ENCODE measurements around the gene PHLDB3. TPM values are rescaled to one million over a fixed set of nuclear protein-coding genes. Genes with fewer than 3 reads are reported as not detected.

Gene PHLDB3
- total RNA-seq, 6 donors from 2014 or later, result 1.8 to 22.6 (median 13.8) TPM

DNA sequence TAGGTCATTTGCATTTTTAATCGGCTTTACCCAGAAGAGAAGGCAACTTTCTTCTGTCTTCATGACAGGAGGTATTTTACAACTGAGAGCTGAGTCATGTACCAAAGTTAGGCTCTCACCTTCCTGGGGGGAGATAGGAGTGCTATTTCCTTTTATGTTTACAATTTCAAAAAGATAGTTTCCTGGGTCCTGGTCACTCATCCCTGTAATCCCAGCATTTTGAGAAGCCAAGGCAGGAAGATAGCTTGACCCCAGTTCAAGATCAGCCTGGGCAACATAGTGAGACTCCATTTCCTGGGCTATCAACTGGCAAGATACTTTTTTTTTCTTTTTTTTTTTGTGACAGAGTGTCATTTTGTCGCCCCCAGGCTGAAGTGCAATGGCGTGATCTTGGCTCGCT lies 46.7 kb downstream of the PHLDB3 start:
- H3K4me1 ChIP-seq, result peaks cover 0 to 8% (median 3%) of the 10 kb centered on the region in 4 donors
- H3K27ac ChIP-seq, result no peak overlapping the region
- H3K4me3 ChIP-seq, result no peak overlapping the region
- TF ChIP-seq CTCF (IDR thresholded peaks at IDR 0.05) (no peak), EP300 (IDR thresholded peaks at IDR 0.05) (no peak), POLR2AphosphoS5 (IDR thresholded peaks at IDR 0.05) (no peak), POLR2A (IDR thresholded peaks at IDR 0.05) (no peak)
- no peaks in the 10 kb centered on the region for H3K9me3 ChIP-seq
- ATAC-seq (ENCODE audit: low FRiP score in 2 of 2) (no peak), DNase-seq (no peak)
- no peaks in the 10 kb centered on the region for H3K27me3 ChIP-seq
- WGBS, 2 donors, result 81 to 93% methylated on average over 3 to 4 of the region's 4 CpGs
- H3K36me3 ChIP-seq, result no peaks in the 10 kb centered on the region

- H3K4me1 ChIP-seq, result peaks cover 0 to 6% (median 0%) of the 10 kb centered on the region in 4 donors
- 45 to 47% methylated on average over 10 of the region's 10 CpGs for WGBS, 2 donors
- no peak overlapping the region for H3K4me3 ChIP-seq
- no peaks in the 10 kb centered on the region for H3K27me3 ChIP-seq
- H3K9me3 ChIP-seq, result no peaks in the 10 kb centered on the region
- ATAC-seq (ENCODE audit: low FRiP score in 2 of 2) (no peak), DNase-seq (no peak)
- H3K36me3 ChIP-seq, result no peaks in the 10 kb centered on the region
- TF ChIP-seq EP300 (IDR thresholded peaks at IDR 0.05), result no peak
- TF ChIP-seq POLR2A (IDR thresholded peaks at IDR 0.05), result no peak
- no peak for TF ChIP-seq CTCF (IDR thresholded peaks at IDR 0.05)
- no peak for TF ChIP-seq POLR2AphosphoS5 (IDR thresholded peaks at IDR 0.05)
- no peak overlapping the region for H3K27ac ChIP-seq
Observed at GRCh38 chr19:43455321-43456113, 49.0 kb downstream of the PHLDB3 start.

DNA sequence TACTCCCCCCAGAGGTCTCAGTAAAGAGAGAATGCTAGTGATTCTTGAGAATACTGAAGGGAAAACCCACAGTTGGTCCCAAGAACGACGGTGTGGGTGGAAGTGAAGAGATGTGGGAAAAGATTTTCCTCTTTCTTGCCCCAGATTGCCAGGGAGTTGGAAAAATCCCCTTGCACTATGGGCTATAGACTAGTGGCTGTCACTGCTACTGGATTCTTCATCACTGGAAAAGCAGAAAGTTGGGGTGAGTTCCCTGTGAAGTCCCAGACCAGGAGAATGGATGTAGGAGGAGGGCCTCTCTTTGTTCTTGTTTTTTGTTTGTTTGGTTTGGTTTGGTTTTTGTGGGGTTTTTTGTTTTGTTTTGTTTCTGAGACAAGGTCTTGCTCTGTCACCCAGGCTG lies 50.5 kb downstream of the PHLDB3 start:
- no peak for DNase-seq
- Histone ChIP-seq H3K4me3 (no peak overlapping the region), H3K36me3 (no peaks in the 10 kb centered on the region), H3K27me3 (no peaks in the 10 kb centered on the region), H3K27ac (no peak overlapping the region), H3K9me3 (no peaks in the 10 kb centered on the region), H3K4me1 (peaks cover 0 to 6% (median 0%) of the 10 kb centered on the region in 4 donors)
- no peak for ATAC-seq (ENCODE audit: low FRiP score in 2 of 2)
- TF ChIP-seq POLR2A (IDR thresholded peaks at IDR 0.05) (no peak), EP300 (IDR thresholded peaks at IDR 0.05) (no peak), CTCF (IDR thresholded peaks at IDR 0.05) (no peak), POLR2AphosphoS5 (IDR thresholded peaks at IDR 0.05) (no peak)
- 68 to 76% methylated on average over 2 of the region's 2 CpGs for WGBS, 2 donors

GRCh38 chr19:43452582-43452981 lies 52.0 kb downstream of the PHLDB3 start:
- Histone ChIP-seq H3K4me1 (peaks cover 0 to 6% (median 0%) of the 10 kb centered on the region in 4 donors), H3K4me3 (no peak overlapping the region), H3K27ac (no peak overlapping the region), H3K9me3 (no peaks in the 10 kb centered on the region), H3K36me3 (no peaks in the 10 kb centered on the region), H3K27me3 (no peaks in the 10 kb centered on the region)
- no peak for DNase-seq
- no peak for ATAC-seq (ENCODE audit: low FRiP score in 2 of 2)
- no peak for TF ChIP-seq POLR2AphosphoS5 (IDR thresholded peaks at IDR 0.05)
- no peak for TF ChIP-seq EP300 (IDR thresholded peaks at IDR 0.05)
- no peak for TF ChIP-seq POLR2A (IDR thresholded peaks at IDR 0.05)
- no peak for TF ChIP-seq CTCF (IDR thresholded peaks at IDR 0.05)
- 72 to 74% methylated on average over 3 of the region's 3 CpGs for WGBS, 2 donors
